Spinal cord (tissue), 10 donors: ENCODE measurements around the gene B4GALNT3. TPM values are rescaled to one million over a fixed set of nuclear protein-coding genes. Genes with fewer than 3 reads are reported as not detected.
A peak's percentile ranks its signal among the peaks of the same experiment; 100 is the strongest.
"Not testable (repeated sequence)": the region's sequence is repeated elsewhere in the genome, so short reads cannot be mapped to it uniquely, and the experiment has no call there.

Source experiments
- DNase-seq, 6 donors: peaks; one replicate each; pipeline versions ENCODE4 v3.0.0 to v3.0.0-alpha.2; 2013 to 2015; ENCODE audit warnings: low spot score in 6 of 6, low read depth in 4 of 6
- H3K27ac ChIP-seq: one replicate; pipeline ENCODE4 v1.5.1; 2013; ENCODE audit warnings: low read depth, low read length, control low read depth
- H3K27me3 ChIP-seq: one replicate; pipeline ENCODE4 v1.6.1; 2013; ENCODE audit warnings: low read length; ENCODE audit not compliant: control insufficient read depth, insufficient read depth
- H3K36me3 ChIP-seq: one replicate; pipeline ENCODE4 v1.6.1; 2013; ENCODE audit warnings: low read length; ENCODE audit not compliant: control insufficient read depth, insufficient read depth
- H3K4me1 ChIP-seq: one replicate; pipeline ENCODE4 v1.6.1; 2013; ENCODE audit warnings: low read length; ENCODE audit not compliant: control insufficient read depth, insufficient read depth
- H3K4me3 ChIP-seq: one replicate; pipeline ENCODE4 v1.5.1; 2013; ENCODE audit warnings: low read depth, low read length, control low read depth
- H3K9me3 ChIP-seq: one replicate; pipeline ENCODE4 v1.6.1; 2013; ENCODE audit warnings: low read length; ENCODE audit not compliant: control insufficient read depth, insufficient read depth
- WGBS: methylation state at CpG from one replicate; pipeline ENCODE4 v1.1.5; 2013; ENCODE audit warnings: missing lambda C conversion rate; ENCODE audit not compliant: insufficient coverage; 5-methylcytosine and 5-hydroxymethylcytosine counted together
- polyA plus RNA-seq, 2 donors: library from polyadenylated mRNA; unstranded; fragments of 120-200 nt; gene quantifications; one replicate each; pipeline ENCODE4 v1.2.1, GENCODE V29; 2013; ENCODE audit not compliant: insufficient read length in 2 of 2
- total RNA-seq, 2 donors: library from RNA; depleted of rRNA in 1 of 2; stranded (reverse); fragments of 120-200 nt in 1 of 2; fragments of >200 nt in 1 of 2; gene quantifications; one replicate each; pipeline versions ENCODE4 v1.2.3 to v1.2.4, GENCODE V29; 2013 to 2014
- donor health status: healthy.

The B4GALNT3 gene
- total and polyA plus RNA-seq, 4 donors: 3.2 to 7.2 (median 3.9) TPM

DNA sequence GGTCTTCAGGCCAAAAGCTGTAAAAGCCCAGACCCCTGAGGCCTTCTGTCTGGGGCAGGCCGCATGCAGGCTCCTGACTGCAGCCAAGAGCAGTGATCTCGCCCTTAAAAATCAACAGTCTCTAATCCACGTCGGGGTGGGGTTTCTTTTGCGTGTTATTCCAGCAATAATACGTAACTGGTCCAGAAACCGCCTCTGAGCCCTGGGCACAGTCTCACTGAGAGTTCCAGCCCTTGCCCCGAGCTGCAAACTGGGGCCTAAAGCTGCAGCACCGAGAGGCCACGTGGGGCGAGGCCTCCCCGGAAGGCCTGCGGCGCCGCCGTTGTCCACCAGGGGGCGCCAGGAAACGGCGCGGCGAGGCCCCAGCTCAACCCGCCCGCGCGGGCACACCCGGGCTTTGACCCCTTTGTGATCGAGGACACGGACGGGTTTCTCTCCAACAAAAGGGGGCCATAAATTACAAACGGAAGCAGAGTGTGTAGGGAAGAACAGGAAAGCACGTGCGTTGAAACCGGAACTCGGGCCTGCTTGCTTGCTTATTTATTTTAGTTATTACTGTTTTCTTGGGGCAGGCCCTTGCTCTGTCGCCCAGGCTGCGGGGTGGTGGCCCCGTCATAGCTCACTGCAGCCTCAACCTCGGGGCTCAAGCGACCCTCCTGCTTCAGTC lies 116.3 kb downstream of the B4GALNT3 start:
- peak overlapping the region; percentile 35 for H3K27ac ChIP-seq
- 13% methylated on average over 37 of the region's 39 CpGs for WGBS
- H3K36me3 ChIP-seq: peaks cover 2% of the 10 kb centered on the region
- H3K4me1 ChIP-seq: peaks cover 37% of the 10 kb centered on the region
- no peaks in the 10 kb centered on the region for H3K27me3 ChIP-seq
- no peaks in the 10 kb centered on the region for H3K9me3 ChIP-seq
- no peak overlapping the region for H3K4me3 ChIP-seq
- peak in 5 of 6 donors; percentile 27 to 86 (median 69) for DNase-seq

DNA sequence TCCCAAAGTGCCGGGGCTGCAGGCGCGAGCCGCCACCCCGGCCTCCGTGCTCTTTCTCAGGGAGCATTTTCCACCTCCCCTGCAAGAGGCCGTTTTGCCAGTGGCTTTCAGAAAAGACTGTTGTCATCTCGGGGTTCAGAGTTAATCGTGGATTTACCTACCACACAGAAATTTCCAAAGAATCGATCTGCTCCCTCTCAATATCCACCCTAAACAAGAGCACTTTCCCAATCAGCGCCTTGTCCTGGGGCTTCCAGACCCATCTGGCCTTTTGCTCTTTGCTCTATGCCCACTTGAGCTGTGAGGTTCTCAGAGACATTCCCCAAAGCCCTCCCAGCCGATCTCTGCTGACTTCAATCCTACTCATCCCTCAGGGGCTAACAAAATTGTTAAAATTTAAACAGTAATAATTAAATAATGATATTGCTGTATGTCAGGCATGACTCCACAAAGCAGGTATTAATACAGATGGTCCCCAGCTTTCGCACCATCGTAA lies 116.9 kb downstream of the B4GALNT3 start:
- peaks cover 2% of the 10 kb centered on the region for H3K36me3 ChIP-seq
- H3K4me3 ChIP-seq: no peak overlapping the region
- H3K27ac ChIP-seq: peak overlapping the region; percentile 35
- peaks cover 32% of the 10 kb centered on the region for H3K4me1 ChIP-seq
- 93% methylated on average over 11 of the region's 14 CpGs for WGBS
- no peaks in the 10 kb centered on the region for H3K9me3 ChIP-seq
- no peaks in the 10 kb centered on the region for H3K27me3 ChIP-seq
- no peak for DNase-seq

DNA sequence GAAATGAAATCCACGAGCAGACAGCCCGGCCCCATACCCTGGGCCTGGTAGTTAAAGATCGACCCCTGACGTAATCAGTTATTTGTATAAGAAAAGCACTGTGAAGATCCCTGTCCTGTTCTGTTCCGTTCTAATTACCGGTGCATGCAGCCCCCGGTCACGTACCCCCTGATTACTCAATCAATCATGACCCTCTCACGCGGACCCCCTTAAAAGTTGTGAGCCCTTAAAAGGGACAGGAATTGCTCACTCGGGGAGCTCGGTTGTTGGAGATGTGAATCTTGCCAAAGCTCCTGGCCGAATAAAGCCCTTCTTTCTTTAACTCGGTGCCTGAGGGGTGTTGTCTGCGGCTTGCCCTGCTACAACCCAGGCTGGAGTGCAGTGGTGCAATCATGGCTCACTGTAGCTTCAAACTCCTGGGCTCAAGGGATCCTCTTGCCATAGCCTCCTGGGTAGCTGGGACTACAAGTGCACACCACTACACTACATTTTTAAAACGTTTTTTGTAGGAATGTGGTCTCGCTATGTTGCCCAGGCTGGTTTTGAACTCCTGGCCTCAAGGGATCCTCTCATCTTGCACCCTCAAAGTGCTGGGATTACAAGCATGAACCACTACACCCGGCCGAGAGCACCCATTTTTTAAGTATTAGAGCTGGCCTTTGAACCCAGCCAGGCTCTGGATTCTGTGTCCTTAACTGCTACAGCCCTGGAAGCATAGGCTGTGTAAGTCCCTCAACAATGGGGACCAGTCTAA lies 118.4 kb downstream of the B4GALNT3 start:
- H3K27me3 ChIP-seq, H3K9me3 ChIP-seq, H3K36me3 ChIP-seq, DNase-seq, H3K4me3 ChIP-seq, H3K27ac ChIP-seq: not testable (repeated sequence)
- H3K4me1 ChIP-seq: peaks cover 26% of the 10 kb centered on the region
- WGBS: 55% methylated on average over 10 of the region's 19 CpGs

DNA sequence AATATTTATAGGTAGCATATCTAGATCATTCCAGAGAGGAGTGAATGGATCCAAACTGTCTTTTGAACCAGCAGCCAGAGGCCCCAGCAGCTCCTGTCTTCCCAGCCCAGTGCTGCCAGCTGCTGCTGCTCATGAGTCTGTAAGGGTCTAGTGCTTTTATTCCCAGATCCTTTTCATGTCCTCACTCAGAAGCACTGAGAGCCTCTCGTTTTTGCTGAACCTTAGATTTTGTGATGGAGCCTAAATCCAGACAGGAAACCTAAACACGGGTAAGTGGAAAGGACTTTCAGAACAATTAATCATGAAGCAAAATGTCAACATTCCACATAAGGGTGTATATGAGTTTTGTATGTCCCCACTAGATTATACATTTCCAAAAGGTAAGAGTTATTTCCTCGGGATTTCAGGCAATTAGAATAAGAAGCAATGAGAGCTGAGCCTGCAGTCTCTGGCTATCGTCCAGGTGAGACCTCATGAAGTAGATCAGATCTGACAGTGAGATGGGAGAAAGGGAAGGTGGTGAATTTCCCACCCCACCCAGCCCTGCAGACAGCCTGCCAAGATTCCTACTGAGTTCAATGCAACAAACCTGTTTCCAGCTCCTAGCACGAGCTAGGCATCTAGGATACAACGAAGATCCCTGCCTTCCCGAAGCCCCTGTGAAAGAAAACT lies 119.1 kb downstream of the B4GALNT3 start:
- Histone ChIP-seq H3K4me1 (peaks cover 26% of the 10 kb centered on the region), H3K9me3 (no peaks in the 10 kb centered on the region), H3K27me3 (no peaks in the 10 kb centered on the region), H3K4me3 (no peak overlapping the region), H3K36me3 (peaks cover 2% of the 10 kb centered on the region), H3K27ac (no peak overlapping the region)
- DNase-seq: peak in 2 of 6 donors; percentile 33 to 54
- WGBS: 61% methylated on average over 3 of the region's 7 CpGs

DNA sequence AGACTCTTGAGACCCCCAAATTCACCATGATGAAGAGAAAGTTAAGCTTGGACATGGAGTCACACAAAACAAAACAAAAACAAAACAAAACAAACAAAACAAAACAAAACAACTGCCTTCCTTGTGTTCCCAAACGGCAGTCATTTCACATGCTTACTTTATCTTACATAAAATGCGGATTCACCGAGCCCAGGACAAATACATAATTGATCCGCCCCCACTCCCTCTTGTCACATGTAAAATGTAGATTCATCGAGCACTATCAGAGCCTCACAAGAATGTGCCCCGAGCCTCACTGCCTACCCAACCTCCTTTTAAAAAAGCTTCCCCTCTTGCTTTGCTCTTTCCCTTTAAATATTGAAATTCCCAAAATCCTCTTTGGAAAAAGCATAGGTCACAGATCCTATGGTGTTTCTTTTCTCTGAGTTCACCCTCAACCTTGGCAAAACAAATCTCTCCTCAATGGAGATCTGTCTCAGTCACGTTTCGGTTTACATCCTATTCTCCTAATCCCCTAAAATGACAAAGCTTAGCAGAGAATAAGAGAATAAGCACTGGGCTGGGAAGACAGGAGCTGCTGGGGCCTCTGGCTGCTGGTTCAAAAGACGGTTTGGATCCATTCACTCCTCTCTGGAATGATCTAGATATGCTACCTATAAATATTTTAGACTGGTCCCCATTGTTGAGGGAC lies 119.8 kb downstream of the B4GALNT3 start:
- WGBS: 55% methylated on average over 6 of the region's 9 CpGs
- no peak for DNase-seq
- no peak overlapping the region for H3K27ac ChIP-seq
- H3K36me3 ChIP-seq: peaks cover 2% of the 10 kb centered on the region
- H3K9me3 ChIP-seq: no peaks in the 10 kb centered on the region
- H3K4me1 ChIP-seq: peaks cover 26% of the 10 kb centered on the region
- no peaks in the 10 kb centered on the region for H3K27me3 ChIP-seq
- no peak overlapping the region for H3K4me3 ChIP-seq

DNA sequence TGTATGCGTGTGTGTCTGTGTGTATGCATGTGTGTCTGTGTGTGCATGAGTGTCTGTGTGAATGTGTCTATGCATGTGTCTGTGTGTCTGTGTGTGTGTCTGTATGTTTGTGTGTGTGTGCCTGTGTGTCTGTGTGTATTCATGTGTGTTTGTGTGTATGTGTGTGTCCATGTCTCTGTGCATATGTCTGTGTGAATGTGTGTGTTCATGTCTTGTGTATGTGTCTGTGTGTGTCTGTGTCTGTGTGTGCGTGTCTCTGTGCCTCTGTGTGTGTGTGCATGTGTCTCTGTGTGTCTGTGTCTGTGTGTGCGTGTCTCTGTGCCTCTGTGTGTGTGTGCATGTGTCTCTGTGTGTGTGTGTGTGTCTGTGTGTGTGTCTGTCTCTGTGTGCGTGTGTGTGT lies 121.1 kb downstream of the B4GALNT3 start:
- no peaks in the 10 kb centered on the region for H3K9me3 ChIP-seq
- no peaks in the 10 kb centered on the region for H3K36me3 ChIP-seq
- no peak overlapping the region for H3K27ac ChIP-seq
- H3K4me3 ChIP-seq: no peak overlapping the region
- no peaks in the 10 kb centered on the region for H3K27me3 ChIP-seq
- peaks cover 16% of the 10 kb centered on the region for H3K4me1 ChIP-seq
- 91% methylated on average over 4 of the region's 4 CpGs for WGBS
- DNase-seq: no peak

DNA sequence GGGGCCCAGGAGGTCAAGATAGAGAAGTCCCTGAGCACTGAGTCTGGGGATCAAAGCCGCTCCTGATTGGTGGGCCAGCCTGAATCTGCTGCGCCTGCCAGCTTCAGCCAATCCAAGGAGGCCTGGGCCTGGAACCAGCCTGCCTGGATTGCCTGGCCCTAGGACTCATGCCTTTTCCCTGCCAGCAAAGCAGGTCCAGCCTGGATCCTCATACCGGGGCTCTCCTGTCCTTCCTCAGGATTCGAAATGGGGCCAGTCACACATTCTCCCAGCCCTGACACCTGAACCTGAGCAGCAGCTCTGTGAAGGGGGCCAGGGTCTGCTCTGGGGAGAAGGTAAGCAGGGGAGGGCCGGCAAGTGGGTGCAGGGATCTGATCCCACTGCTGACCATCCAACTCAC lies 121.6 kb downstream of the B4GALNT3 start:
- no peaks in the 10 kb centered on the region for H3K9me3 ChIP-seq
- H3K4me1 ChIP-seq: peaks cover 11% of the 10 kb centered on the region
- H3K4me3 ChIP-seq: no peak overlapping the region
- WGBS: 91% methylated on average over 5 of the region's 5 CpGs
- H3K36me3 ChIP-seq: no peaks in the 10 kb centered on the region
- DNase-seq: no peak
- H3K27me3 ChIP-seq: no peaks in the 10 kb centered on the region
- no peak overlapping the region for H3K27ac ChIP-seq

DNA sequence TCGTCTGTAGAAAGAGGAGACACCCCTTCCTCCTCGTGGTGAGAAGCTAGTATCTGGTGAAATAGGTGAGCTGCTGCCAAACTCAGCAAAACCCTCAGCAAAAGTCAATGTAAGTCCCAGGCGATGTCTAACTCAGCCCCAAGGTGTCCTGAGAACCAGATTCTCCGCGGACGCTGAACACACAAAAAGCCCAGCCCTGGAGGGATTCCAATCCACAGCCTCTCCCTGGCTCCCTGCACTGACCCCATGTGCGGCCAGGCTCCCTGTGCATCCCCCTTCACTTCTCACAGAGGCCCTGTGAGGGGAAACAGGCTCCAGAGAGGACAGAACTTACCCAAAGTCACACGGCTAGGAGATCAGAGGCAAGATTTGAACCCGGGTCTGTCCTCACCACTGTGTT lies 122.0 kb downstream of the B4GALNT3 start:
- Histone ChIP-seq H3K36me3 (no peaks in the 10 kb centered on the region), H3K27ac (no peak overlapping the region), H3K27me3 (no peaks in the 10 kb centered on the region), H3K4me3 (no peak overlapping the region), H3K4me1 (peaks cover 7% of the 10 kb centered on the region), H3K9me3 (no peaks in the 10 kb centered on the region)
- no peak for DNase-seq
- WGBS: 87% methylated on average over 7 of the region's 9 CpGs

DNA sequence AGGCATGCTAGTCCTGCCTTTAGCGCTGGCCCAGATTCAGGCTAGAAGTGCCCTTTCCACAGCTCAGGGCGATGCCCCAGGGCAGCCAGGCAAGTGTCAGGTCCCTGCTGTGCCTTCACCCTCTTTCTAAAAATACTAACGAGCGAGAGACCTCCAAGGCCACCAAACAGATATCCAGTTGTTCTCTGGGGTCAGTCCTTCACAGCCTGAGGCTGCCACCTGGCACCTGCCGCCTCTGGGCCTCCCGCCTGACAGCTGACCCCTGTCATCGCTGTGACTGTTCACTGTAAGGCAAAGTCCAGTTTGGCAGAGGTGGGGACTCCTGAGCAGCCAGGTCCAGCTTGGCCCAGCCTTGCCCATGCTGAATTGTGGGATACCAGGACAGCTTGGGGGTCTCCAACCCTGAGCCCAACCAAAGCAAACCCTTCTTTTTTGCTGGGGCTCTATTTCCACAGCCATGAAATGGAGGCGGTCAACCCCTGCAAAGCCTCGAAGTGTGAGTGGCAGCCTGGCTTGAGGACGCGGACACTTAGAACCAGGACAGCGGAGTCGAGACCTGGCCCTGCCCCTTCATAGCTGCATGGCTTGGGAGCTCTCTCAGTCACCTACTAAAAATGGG lies 123.6 kb downstream of the B4GALNT3 start:
- Histone ChIP-seq H3K4me1 (peaks cover 1% of the 10 kb centered on the region), H3K27me3 (no peaks in the 10 kb centered on the region), H3K36me3 (no peaks in the 10 kb centered on the region), H3K9me3 (no peaks in the 10 kb centered on the region), H3K27ac (no peak overlapping the region), H3K4me3 (no peak overlapping the region)
- no peak for DNase-seq
- 78% methylated on average over 13 of the region's 13 CpGs for WGBS
